ENCODE measurements around the gene GPC6. TPM values are rescaled to one million over a fixed set of nuclear protein-coding genes. Genes with fewer than 3 reads are reported as not detected.

GPC6 gene
- polyA plus RNA-seq, 1 of the 3 experiments (the other 2 are of a cell fraction): 6.7 TPM

DNA sequence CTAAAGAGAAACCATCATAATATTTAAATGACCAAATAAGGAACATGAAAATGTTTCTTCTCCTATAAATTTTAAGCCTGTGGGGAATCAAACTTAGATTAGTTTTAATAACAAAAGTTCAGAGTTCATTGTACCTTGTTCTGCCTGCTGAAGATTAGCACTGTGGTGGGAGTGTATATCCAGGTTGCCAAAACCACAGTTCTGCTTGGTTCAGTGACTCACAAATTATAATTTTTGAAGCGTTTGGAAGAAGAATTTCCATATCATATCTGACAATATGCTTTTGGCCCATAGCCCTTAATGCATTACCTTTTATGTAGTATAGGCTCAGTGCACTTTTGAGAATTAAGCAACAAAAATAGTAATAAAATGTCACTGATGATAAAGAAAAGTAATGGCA, 545.2 kb downstream of the GPC6 start:
- 0% methylated on average over 1 of the region's 1 CpG for WGBS (ENCODE audit: low lambda C conversion rate)
- H3K27ac ChIP-seq (ENCODE audit: low read depth in 2 of 2, low read length in 1 of 2): no peak overlapping the region
- H3K9ac ChIP-seq: no peak overlapping the region
- ChIA-PET CTCF (no interaction called here), POLR2A (no interaction called here)
- no peak for DNase-seq
- H3K4me3 ChIP-seq (ENCODE audit: low read depth in 2 of 2, low read length in 1 of 2): no peak overlapping the region
- H3K9me3 ChIP-seq: no peaks in the 10 kb centered on the region
- TF ChIP-seq FOXM1 (IDR thresholded peaks at IDR 0.05; ENCODE audit: low read depth) (no peak), TAF1 (IDR thresholded peaks at IDR 0.05; ENCODE audit: borderline replicate concordance, low read depth, low read length) (no peak), NFIC (IDR thresholded peaks at IDR 0.05; ENCODE audit: borderline replicate concordance) (peak; percentile 81), MXI1 (IDR thresholded peaks at IDR 0.05; ENCODE audit: low read depth, low read length) (no peak), EP300 (IDR thresholded peaks at IDR 0.05; ENCODE audit: borderline replicate concordance in 1 of 2, low read depth in 1 of 2, low read length in 1 of 2) (0 out of 4 replicates have a peak, but pooled peaks of 1 of the 2 experiments have one; percentile 22), MEF2A (IDR thresholded peaks at IDR 0.05; ENCODE audit: borderline replicate concordance, low read depth) (0 out of 2 replicates have a peak, but pooled peaks have one; percentile 20), TCF12 (IDR thresholded peaks at IDR 0.05) (peak; percentile 49), FOXJ3 (CRISPR knock-in tag; IDR thresholded peaks at IDR 0.05) (no peak), FOSL2 (IDR thresholded peaks at IDR 0.05; ENCODE audit: borderline replicate concordance, low read depth) (0 out of 2 replicates have a peak, but pooled peaks have one; percentile 31), JUND (IDR thresholded peaks at IDR 0.05) (peak; percentile 45; the same call in 1 of the 2 replicates), CHD2 (IDR thresholded peaks at IDR 0.05; ENCODE audit: low read length, partially characterized antibody) (no peak), RXRA (IDR thresholded peaks at IDR 0.05; ENCODE audit: borderline replicate concordance, low read depth) (peak; percentile 36; the same call in 1 of the 2 replicates)
- TF ChIP-seq, protein P1, sequence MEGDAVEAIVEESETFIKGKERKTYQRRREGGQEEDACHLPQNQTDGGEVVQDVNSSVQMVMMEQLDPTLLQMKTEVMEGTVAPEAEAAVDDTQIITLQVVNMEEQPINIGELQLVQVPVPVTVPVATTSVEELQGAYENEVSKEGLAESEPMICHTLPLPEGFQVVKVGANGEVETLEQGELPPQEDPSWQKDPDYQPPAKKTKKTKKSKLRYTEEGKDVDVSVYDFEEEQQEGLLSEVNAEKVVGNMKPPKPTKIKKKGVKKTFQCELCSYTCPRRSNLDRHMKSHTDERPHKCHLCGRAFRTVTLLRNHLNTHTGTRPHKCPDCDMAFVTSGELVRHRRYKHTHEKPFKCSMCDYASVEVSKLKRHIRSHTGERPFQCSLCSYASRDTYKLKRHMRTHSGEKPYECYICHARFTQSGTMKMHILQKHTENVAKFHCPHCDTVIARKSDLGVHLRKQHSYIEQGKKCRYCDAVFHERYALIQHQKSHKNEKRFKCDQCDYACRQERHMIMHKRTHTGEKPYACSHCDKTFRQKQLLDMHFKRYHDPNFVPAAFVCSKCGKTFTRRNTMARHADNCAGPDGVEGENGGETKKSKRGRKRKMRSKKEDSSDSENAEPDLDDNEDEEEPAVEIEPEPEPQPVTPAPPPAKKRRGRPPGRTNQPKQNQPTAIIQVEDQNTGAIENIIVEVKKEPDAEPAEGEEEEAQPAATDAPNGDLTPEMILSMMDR (IDR thresholded peaks at IDR 0.05): no peak
- TF ChIP-seq, protein P2, sequence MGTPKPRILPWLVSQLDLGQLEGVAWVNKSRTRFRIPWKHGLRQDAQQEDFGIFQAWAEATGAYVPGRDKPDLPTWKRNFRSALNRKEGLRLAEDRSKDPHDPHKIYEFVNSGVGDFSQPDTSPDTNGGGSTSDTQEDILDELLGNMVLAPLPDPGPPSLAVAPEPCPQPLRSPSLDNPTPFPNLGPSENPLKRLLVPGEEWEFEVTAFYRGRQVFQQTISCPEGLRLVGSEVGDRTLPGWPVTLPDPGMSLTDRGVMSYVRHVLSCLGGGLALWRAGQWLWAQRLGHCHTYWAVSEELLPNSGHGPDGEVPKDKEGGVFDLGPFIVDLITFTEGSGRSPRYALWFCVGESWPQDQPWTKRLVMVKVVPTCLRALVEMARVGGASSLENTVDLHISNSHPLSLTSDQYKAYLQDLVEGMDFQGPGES (IDR thresholded peaks at IDR 0.05; ENCODE audit: low read depth, low read length): no peak
- no peaks in the 10 kb centered on the region for H3K79me2 ChIP-seq (ENCODE audit: insufficient read depth)
- no peaks in the 10 kb centered on the region for H3K9me2 ChIP-seq
- H3K4me2 ChIP-seq: no peak overlapping the region
- no peaks in the 10 kb centered on the region for H3K36me3 ChIP-seq (replicated peaks in 1 of 2; ENCODE audit: control insufficient read depth in 1 of 2, insufficient read depth in 2 of 2, low read length in 1 of 2)
- no peak overlapping the region for H2AFZ ChIP-seq (ENCODE audit: low read depth)
- peaks cover 0 to 36% of the 10 kb centered on the region in 2 experiments; a peak in 2 of 4 replicates for H3K4me1 ChIP-seq (ENCODE audit: control insufficient read depth in 1 of 2, insufficient read depth in 2 of 2, low read depth in 1 of 2, low read length in 1 of 2)
- H3K27me3 ChIP-seq (ENCODE audit: insufficient read depth): no peaks in the 10 kb centered on the region
- peaks cover 9% of the 10 kb centered on the region for H3F3A ChIP-seq (replicated peaks; ENCODE audit: insufficient read depth)
- H4K20me1 ChIP-seq (ENCODE audit: insufficient read depth): no peaks in the 10 kb centered on the region

DNA sequence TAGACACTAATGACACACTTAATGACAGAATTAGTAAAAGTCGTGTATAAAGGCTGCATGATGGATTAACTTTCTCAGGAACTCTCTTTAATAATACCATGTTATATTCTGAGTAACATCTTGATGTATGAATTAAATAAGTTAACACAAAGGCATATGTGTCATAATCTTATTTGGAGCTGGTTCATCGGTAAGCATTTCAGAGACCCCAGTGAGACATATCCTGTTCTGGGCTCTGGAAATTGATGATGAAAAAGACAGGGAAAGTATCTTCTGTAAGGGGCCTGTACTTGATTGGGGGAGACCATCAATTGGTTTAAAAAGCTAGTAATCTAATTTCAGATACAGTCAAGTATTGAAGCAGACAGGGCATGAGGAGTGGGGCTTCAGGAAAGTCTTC, 547.9 kb downstream of the GPC6 start:
- peaks cover 14% of the 10 kb centered on the region for H3F3A ChIP-seq (replicated peaks; ENCODE audit: insufficient read depth)
- ChIA-PET CTCF (interaction anchor here (1.4 kb wide), 1 partner anchor 12 kb away, joined by 3 read pairs; no protein-coding TSS in a partner anchor), POLR2A (no interaction called here)
- peaks cover 0 to 42% of the 10 kb centered on the region in 2 experiments; a peak in 3 of 4 replicates for H3K4me1 ChIP-seq (ENCODE audit: control insufficient read depth in 1 of 2, insufficient read depth in 2 of 2, low read depth in 1 of 2, low read length in 1 of 2)
- H3K79me2 ChIP-seq (ENCODE audit: insufficient read depth): no peaks in the 10 kb centered on the region
- WGBS (ENCODE audit: low lambda C conversion rate): 39% methylated on average over 2 of the region's 2 CpGs
- H3K36me3 ChIP-seq (replicated peaks in 1 of 2; ENCODE audit: control insufficient read depth in 1 of 2, insufficient read depth in 2 of 2, low read length in 1 of 2): no peaks in the 10 kb centered on the region
- H2AFZ ChIP-seq (ENCODE audit: low read depth): peak overlapping the region; percentile 35; the same call in 1 of the 2 replicates
- DNase-seq: no peak
- no peak overlapping the region for H3K4me3 ChIP-seq (ENCODE audit: low read depth in 2 of 2, low read length in 1 of 2)
- peak overlapping the region in 1 of 2 experiments; percentile 82; a peak in 2 of 4 replicates for H3K27ac ChIP-seq (ENCODE audit: low read depth in 2 of 2, low read length in 1 of 2)
- no peak for TF ChIP-seq ELF1 (IDR thresholded peaks at IDR 0.05)
- TF ChIP-seq JUND (IDR thresholded peaks at IDR 0.05): no peak
- TF ChIP-seq POLR2AphosphoS5 (IDR thresholded peaks at IDR 0.05; ENCODE audit: low read depth, low read length): no peak
- no peak for TF ChIP-seq RFX5 (IDR thresholded peaks at IDR 0.05; ENCODE audit: low read length)
- TF ChIP-seq GABPA (IDR thresholded peaks at IDR 0.05; ENCODE audit: low read depth): no peak
- TF ChIP-seq, protein P3, sequence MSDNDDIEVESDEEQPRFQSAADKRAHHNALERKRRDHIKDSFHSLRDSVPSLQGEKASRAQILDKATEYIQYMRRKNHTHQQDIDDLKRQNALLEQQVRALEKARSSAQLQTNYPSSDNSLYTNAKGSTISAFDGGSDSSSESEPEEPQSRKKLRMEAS (IDR thresholded peaks at IDR 0.05; ENCODE audit: low read depth): no peak
- no peak for TF ChIP-seq EP300 (IDR thresholded peaks at IDR 0.05; ENCODE audit: borderline replicate concordance in 1 of 2, low read depth in 1 of 2, low read length in 1 of 2)
- TF ChIP-seq, protein P4, sequence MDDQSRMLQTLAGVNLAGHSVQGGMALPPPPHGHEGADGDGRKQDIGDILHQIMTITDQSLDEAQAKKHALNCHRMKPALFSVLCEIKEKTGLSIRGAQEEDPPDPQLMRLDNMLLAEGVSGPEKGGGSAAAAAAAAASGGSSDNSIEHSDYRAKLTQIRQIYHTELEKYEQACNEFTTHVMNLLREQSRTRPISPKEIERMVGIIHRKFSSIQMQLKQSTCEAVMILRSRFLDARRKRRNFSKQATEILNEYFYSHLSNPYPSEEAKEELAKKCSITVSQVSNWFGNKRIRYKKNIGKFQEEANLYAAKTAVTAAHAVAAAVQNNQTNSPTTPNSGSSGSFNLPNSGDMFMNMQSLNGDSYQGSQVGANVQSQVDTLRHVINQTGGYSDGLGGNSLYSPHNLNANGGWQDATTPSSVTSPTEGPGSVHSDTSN (IDR thresholded peaks at IDR 0.05): no peak
- no peaks in the 10 kb centered on the region for H3K27me3 ChIP-seq (ENCODE audit: insufficient read depth)
- H3K4me2 ChIP-seq: no peak overlapping the region
- H4K20me1 ChIP-seq (ENCODE audit: insufficient read depth): no peaks in the 10 kb centered on the region
- no peaks in the 10 kb centered on the region for H3K9me3 ChIP-seq
- no peak overlapping the region for H3K9ac ChIP-seq
- H3K9me2 ChIP-seq: no peaks in the 10 kb centered on the region
